KOPT-K1 (cell line): ENCODE data around the gene CPSF6.
"Not testable (repeated sequence)": the region's sequence is repeated elsewhere in the genome, so short reads cannot be mapped to it uniquely, and the experiment has no call there.

Source experiments
- H3K27ac ChIP-seq: fragments of 200-600 bp; sonication (generic); 2 replicates; pipeline ENCODE4 v1.5.1; 2016; ENCODE audit warnings: antibody characterized with exemption, mild to moderate bottlenecking, low read depth, low read length; ENCODE audit not compliant: poor library complexity, severe bottlenecking
- H3K36me3 ChIP-seq: fragments of 200-600 bp; sonication (generic); 2 replicates; pipeline ENCODE4 v1.5.1; 2017; ENCODE audit warnings: antibody characterized with exemption, mild to moderate bottlenecking, low read length, moderate library complexity; ENCODE audit not compliant: insufficient read depth
- H3K9me3 ChIP-seq: fragments of 200-600 bp; sonication (generic); 2 replicates; pipeline ENCODE4 v1.5.1; 2017; ENCODE audit warnings: antibody characterized with exemption, low read length, mild to moderate bottlenecking; ENCODE audit not compliant: insufficient read depth, poor library complexity, severe bottlenecking

CPSF6 gene

DNA sequence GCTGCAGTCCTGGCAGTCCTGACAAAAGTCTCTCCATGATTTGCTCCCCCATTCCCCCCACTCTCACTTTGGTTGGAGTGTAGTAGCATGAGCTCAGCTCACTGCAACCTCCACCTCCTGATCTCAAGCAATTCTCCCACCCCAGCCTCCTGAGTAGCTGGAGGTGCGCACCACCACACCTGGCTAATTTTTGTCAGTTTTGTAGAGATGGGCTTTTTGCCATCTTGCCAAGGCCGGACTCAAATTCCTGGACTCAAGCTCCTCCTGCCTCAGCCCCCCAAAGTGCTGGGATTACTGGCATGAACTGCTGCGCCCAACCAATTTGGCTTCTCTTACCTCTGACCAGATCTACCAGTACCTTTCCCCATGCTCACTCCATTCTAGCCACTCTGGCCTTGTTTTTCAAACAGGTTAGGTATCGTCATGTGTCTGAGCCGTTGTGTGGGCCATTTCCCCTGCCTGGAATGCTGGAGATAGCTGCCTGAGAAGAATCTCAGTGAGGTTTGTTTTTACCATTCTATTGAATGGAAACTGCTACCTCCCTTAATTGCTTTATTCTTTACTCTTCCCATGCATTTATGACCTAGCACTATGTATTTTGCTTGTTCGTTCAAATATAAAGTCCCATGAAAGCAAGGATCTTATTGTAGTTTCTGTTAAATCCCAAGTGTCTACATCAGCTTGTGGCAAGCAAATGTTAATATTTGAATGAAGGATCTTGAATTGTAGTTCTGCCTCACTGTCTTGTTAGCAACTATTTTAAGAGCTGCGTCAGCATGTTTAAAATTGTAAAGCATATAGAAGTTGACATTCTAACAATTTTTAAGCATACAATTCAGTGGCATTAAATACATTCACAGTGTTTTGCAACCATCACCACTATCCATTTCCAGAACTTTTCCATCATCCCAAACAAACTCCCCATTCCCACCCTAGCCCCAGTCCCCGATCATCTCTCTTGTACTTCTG lies 39.7 kb downstream of the CPSF6 start:
- no peak overlapping the region for H3K27ac ChIP-seq
- H3K9me3 ChIP-seq, result no peaks in the 10 kb centered on the region
- peaks cover 6% of the 10 kb centered on the region; the same call in 1 of the 2 replicates for H3K36me3 ChIP-seq

DNA sequence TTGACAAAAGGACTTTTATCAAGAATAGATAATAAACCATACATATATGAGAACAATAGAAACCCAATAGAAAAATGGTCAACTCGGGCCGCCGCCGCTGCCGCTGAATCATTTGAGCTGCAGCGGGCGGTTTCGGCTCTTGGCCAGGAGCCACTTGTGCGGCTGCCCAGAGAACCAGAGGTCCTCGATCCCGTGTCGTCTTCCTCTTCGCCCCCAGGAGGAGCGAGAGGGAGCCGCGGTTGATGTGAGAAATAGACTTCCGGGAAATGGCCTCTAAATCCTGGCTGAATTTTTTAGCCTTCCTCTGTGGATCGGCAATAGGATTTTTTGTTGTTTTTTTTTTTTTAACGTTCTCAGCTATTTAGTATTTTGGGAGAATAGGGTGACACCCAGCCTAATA lies 44.8 kb downstream of the CPSF6 start:
- Histone ChIP-seq H3K9me3 (no peaks in the 10 kb centered on the region), H3K36me3 (no peaks in the 10 kb centered on the region), H3K27ac (no peak overlapping the region)

DNA sequence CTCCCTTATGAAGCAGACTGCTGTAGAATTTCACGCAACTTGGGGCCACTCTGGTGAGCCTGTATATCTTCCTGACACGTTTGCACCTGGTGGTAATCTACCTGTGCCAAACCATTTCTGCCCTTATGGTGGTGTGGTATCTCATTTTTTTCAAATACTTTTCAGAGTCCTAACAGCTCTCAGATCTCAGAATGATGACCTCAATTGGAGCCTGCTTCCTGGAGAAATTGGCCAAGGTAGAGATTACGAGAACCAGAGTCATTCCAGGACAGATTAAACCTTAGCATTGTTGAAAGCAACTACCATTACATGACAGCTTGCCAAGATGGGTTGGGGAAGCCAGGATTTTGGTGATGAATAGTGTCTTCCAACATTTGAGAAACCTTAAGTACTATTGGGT lies 48.2 kb downstream of the CPSF6 start:
- Histone ChIP-seq H3K9me3 (no peaks in the 10 kb centered on the region), H3K27ac (no peak overlapping the region), H3K36me3 (no peaks in the 10 kb centered on the region)

DNA sequence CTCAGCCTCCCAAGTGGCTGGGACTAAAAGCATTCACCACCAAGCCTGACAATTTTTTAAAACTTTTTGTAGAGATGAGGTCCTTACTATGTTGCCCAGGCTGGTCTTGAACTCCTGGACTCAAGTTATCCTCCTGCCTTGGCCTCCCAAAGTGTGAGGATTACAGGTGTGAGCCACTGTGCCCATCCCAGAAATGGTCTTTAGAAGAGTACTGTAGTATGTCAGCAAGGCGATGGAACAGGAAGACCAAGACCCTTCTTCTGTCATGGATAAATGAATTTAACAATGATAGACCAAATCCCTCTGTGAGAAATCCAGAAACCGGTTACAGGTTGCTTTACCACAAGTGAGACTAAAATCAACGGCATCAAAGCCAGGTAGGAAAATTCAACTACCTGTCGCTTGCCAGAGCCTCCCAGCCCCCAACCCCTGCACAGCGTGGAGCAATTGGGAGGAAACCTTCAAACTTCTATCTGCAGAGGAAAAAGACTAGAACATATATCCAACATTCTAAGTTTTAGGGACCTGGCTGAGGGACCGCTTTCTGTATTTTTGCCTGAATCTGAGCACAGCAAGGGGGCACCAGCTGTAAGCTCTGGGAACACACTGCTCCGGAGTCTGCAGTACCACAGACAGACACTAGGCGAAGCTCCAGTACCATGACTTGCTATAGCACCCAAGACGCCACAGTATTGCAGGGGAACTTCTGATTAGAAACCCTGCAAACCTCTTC lies 51.3 kb downstream of the CPSF6 start:
- no peaks in the 10 kb centered on the region for H3K36me3 ChIP-seq
- no peaks in the 10 kb centered on the region for H3K9me3 ChIP-seq
- no peak overlapping the region for H3K27ac ChIP-seq

DNA sequence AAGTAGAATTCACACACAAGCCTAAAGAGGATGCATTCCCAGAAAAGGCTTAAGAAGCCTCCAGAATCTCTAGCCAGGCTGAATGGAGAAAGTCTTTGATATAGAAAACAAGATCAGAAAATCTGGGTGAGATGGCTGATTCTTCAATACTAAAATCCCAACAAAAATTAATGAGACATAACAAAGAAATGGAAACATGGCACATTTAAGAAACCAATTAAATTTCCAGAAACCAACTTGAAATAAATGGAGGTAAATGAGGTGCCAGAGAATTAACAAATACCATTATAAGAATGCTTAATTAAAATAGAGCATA lies 51.9 kb downstream of the CPSF6 start:
- no peaks in the 10 kb centered on the region for H3K9me3 ChIP-seq
- H3K36me3 ChIP-seq, result no peaks in the 10 kb centered on the region
- H3K27ac ChIP-seq, result no peak overlapping the region

DNA sequence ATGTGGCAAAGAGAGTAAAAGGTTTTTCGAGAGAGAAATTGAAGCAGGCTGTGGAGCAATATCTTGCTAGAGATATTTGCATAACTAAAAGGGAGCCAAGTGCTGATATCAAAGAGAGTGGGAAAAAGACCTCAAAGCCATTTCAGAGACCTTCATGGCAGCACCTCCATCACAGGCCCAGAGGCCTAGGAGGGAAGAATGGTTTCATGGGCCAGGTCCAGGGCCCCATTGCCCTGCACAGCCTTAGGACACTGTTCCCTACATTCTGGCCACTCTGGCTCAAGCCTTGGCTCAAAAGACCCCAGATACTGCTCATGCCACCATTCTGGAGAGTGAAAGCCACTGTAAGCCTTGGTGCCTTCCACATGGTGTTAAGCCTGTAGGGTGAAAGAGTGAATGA lies 58.8 kb downstream of the CPSF6 start:
- peaks cover 15% of the 10 kb centered on the region for H3K9me3 ChIP-seq

DNA sequence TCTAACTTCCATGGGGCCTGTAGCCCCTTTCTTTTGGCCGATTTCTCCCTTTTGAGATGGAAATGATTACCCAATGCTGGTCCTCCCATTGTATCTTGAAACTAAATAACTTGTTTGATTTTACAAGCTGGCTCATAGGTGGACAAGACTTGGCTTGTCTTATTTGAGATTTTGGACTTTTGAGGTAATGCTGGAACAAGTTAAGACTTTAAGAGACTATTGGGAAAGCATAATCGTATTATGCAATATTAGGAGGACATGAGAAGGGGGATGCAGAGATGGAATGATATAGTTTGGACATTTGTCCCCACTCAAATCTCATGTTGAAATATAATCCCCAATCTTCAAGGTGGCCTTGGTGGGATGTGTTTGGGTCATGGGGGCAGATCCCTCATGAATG lies 59.6 kb downstream of the CPSF6 start:
- Histone ChIP-seq H3K36me3 (no peaks in the 10 kb centered on the region), H3K9me3 (peaks cover 17% of the 10 kb centered on the region), H3K27ac (no peak overlapping the region)

More for the DNA sequence above, 58.8 kb downstream of the CPSF6 start:
- H3K36me3 ChIP-seq, result no peaks in the 10 kb centered on the region
- H3K27ac ChIP-seq, result no peak overlapping the region

DNA sequence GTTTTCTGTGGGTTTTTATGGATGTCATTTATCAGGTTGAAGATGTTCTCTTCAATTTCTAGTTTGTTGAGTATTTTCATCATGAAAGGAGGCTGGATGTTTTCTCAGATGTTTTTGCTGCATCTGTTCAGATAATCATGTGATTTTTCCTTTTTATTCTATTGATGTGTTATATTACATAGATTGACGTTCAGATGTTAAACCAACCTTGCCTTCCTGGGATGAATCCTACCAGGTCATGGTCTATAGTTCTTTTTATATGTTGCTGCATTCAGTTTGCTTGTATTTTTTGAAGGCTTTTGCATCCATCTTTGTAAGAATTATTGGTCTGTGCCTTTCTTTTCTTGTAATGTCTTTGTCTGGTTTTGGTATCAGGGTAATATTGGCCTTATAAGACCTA lies 64.9 kb downstream of the CPSF6 start:
- H3K36me3 ChIP-seq, result no peaks in the 10 kb centered on the region
- H3K27ac ChIP-seq, result no peak overlapping the region
- peaks cover 25% of the 10 kb centered on the region for H3K9me3 ChIP-seq

DNA sequence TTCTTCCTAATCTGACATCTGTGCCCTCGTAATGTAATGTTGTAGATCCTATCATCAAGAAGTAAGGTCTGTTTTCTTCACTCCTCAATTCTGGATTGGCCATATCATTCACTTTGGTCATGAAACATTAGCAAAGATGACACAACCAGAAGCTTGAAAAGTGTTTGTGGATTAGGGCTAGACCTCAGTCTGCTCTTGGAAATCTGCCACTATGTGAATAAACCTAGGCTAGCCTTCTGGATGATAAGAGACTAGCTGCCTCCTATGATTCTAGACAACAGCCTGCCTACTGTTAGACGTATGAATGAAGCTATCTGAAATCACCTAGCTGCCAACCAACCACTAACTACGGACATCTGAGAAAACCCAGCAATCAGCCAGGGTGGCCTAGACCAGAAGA lies 70.1 kb downstream of the CPSF6 start:
- H3K36me3 ChIP-seq, result no peaks in the 10 kb centered on the region
- H3K9me3 ChIP-seq, result peaks cover 18% of the 10 kb centered on the region
- H3K27ac ChIP-seq, result no peak overlapping the region

DNA sequence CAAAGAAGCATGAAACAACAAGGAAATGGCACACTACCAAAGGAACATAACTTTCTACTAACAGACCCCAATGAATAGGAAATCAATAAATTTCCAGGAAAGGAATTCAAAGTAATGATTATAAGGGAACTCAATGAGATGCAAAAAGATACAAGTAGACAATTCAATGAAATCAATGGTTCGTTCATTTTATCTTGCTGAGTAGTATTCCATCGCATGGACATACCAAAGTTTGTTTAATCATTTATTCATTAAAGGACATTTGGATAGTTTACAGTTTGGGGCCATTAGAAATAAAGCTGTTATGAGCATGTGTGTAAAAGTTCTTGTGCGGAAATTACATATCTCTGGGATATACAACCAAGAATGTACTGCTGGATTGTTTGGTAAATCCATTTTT lies 73.8 kb downstream of the CPSF6 start:
- no peaks in the 10 kb centered on the region for H3K36me3 ChIP-seq
- no peak overlapping the region for H3K27ac ChIP-seq
- H3K9me3 ChIP-seq, result peaks cover 5% of the 10 kb centered on the region

DNA sequence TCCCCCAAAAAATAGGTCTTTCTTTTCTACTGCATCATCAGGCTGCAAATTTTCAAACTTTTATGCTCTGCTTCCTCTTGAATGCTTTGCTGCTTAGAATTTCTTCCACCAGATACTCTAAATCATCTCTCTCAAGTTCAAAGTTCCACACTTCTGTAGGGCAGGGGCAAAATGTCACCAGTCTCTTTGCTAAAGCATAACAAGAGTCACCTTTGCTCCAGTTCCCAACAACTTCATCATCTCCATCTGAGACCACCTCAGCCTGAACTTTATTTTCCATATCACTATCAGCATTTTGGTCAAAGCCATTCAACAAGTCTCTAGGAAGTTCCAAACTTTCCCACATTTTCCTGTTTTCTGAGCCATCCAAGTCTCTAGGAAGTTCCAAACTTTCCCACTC lies 77.4 kb downstream of the CPSF6 start:
- H3K27ac ChIP-seq, H3K36me3 ChIP-seq: not testable (repeated sequence)
- peaks cover 12% of the 10 kb centered on the region for H3K9me3 ChIP-seq

DNA sequence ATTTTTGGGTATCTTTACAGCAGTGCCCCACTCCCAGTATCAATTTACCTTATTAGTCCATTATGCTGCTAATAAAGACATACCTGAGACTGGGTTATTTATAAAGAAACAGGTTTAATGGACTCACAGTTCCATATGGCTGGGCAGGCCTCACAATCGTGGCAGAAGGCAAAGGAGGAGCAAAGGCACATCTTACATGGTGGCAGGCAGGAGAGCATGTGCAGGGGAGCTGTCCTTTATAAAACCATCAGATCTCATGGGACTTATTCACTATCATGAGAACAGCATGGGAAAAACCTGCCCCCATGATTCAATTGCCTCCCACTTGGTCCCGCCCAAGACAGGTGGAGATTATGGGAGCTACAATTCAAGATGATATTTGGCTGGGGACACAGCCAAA lies 77.9 kb downstream of the CPSF6 start:
- H3K36me3 ChIP-seq, H3K27ac ChIP-seq: not testable (repeated sequence)
- H3K9me3 ChIP-seq, result peaks cover 14% of the 10 kb centered on the region

DNA sequence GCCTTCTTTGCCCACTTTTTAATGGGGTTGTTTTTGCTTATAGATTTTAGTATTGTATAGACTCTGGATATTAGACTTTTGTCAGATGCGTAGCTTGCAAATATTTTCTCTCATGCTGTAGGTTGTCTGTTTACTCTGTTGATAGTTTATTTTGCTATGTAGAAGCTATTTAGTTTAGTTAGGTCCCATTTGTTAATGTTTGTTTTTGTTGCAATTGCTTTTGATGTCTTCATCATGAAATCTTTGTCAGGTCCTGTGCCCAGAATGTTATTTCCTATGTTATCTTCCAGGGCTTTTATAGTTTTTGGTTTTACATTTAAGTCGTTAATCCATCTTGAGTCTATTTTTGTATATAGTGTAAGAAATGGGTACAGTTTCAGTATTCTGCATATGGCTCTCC lies 78.9 kb downstream of the CPSF6 start:
- Histone ChIP-seq H3K9me3 (peaks cover 15% of the 10 kb centered on the region), H3K27ac (no peak overlapping the region)

DNA sequence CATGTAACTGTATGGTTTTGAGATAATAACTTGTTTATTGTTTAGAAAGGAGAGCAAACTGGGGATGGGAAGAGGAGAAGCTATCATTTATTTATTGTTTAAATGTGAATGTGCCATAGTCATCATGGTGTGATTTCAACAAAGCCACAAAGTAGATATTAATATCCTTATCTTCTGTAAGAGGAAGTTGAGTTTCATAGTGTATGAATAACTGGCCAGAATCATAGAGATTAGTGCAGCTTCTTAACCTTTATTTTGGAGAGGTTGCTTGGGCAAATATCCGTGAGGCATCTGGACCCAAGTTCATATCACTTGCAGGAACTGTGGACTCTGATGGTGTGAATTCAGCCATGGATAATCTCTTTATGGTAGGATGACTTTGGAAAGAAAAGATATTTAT lies 82.0 kb downstream of the CPSF6 start:
- Histone ChIP-seq H3K36me3 (no peaks in the 10 kb centered on the region), H3K27ac (no peak overlapping the region), H3K9me3 (peaks cover 15% of the 10 kb centered on the region)

More for the DNA sequence above, 78.9 kb downstream of the CPSF6 start:
- H3K36me3 ChIP-seq, result no peaks in the 10 kb centered on the region
